DOHH2 (cell line): Measurements from ENCODE around the gene CHRDL1.

Experiments
- CTCF ChIP-seq: fragments of 200-600 bp; sonication (generic); IDR thresholded peaks from one replicate; pipeline ENCODE4 v1.5.1; 2014; ENCODE audit warnings: antibody characterized with exemption, mild to moderate bottlenecking, low read depth, low read length; ENCODE audit not compliant: poor library complexity, severe bottlenecking
- EZH2phosphoT487 ChIP-seq: fragments of 200-600 bp; sonication (generic); IDR thresholded peaks from 2 replicates; pipeline ENCODE4 v1.6.1; 2017; ENCODE audit warnings: borderline replicate concordance, mild to moderate bottlenecking, antibody characterized with exemption, low read length, moderate library complexity, mixed read lengths

DNA sequence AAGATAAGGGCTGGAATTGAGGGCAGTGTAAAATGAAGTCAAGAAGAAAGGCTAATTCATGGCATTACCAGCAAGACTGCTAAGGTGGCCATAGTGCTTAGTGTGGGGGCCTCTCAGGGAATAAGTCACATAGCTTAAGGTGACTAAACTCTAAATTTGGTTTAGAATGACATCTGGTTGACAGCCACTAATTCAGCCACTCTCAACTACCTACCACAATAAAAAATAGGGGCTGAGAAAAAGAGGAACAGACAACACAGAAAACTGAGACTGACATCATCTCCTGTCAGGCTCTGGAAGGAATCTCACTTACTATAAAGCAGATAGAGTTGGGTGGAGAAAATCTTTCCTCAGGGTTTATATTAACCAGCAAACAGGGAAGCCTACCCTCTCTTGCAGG, 96.9 kb downstream of the CHRDL1 start:
- no peak for TF ChIP-seq CTCF
- TF ChIP-seq EZH2phosphoT487, result no peak
